Epithelial cell of proximal tubule (primary cell): ENCODE data around the gene KDM3A. TPM values are rescaled to one million over a fixed set of nuclear protein-coding genes. Genes with fewer than 3 reads are reported as not detected.

Experiments used
- DNase-seq: peaks from one replicate; pipeline ENCODE4 v3.0.0-alpha.2; 2011; ENCODE audit warnings: low read depth
- H3K4me3 ChIP-seq: 2 replicates; pipeline ENCODE4 v1.5.1; 2011; ENCODE audit warnings: low read depth, mild to moderate bottlenecking, low read length
- total RNA-seq: library from RNA; depleted of rRNA; stranded (reverse); fragments of >200 nt; gene quantifications from 2 replicates; pipeline ENCODE4 v1.2.3, GENCODE V29; 2015
- TF ChIP-seq, protein P1 (sequence below): conservative IDR thresholded peaks from 2 replicates; pipeline ENCODE4 v1.5.1; 2012; ENCODE audit warnings: low read depth, mild to moderate bottlenecking, low read length

Gene KDM3A
- total RNA-seq, 1 donor from 2014 or later = 14.5 TPM

DNA sequence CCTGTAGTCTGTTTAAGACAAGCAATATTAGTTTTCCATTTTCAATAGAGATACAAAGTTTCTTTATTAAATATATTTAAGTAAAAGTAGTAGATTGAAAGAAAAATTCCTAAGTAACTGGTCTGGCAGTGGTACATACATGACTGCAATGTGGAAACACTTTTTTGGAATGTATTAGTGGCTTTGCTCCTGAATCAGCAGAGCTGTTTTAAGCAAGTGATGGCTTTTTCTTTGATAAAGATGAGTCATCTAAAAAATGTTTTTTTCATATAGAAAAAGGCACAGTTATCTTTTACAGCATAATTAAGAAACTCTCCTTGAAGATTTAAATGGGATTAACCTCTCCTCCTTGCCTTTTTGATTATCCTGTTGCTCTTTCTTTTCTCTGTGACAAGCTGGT, 34.9 kb downstream of the KDM3A start:
- TF ChIP-seq, protein P1, sequence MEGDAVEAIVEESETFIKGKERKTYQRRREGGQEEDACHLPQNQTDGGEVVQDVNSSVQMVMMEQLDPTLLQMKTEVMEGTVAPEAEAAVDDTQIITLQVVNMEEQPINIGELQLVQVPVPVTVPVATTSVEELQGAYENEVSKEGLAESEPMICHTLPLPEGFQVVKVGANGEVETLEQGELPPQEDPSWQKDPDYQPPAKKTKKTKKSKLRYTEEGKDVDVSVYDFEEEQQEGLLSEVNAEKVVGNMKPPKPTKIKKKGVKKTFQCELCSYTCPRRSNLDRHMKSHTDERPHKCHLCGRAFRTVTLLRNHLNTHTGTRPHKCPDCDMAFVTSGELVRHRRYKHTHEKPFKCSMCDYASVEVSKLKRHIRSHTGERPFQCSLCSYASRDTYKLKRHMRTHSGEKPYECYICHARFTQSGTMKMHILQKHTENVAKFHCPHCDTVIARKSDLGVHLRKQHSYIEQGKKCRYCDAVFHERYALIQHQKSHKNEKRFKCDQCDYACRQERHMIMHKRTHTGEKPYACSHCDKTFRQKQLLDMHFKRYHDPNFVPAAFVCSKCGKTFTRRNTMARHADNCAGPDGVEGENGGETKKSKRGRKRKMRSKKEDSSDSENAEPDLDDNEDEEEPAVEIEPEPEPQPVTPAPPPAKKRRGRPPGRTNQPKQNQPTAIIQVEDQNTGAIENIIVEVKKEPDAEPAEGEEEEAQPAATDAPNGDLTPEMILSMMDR = no peak
- no peak overlapping the region for H3K4me3 ChIP-seq
- DNase-seq = no peak

DNA sequence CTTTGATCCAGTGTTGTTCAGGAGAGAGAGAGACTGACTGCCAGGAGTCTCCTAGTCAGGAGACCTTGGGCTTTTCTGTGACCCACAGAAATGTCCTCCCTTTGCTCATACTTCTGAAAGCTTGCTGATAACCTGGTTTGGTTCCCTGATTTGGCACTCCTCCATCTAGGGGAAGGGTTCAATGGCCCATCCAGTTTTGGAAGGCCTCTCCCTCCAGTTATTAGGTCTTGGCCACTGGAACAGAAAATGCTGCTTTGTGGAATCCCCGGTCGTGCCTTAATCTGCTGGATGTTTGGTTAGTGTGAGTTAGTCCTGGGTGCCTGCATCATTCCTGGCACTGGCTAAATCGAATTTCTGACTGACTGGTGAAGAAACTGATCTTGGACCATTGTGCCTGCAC, 35.7 kb downstream of the KDM3A start:
- DNase-seq = peak; percentile 4
- no peak overlapping the region for H3K4me3 ChIP-seq
- TF ChIP-seq, protein P1 = no peak

DNA sequence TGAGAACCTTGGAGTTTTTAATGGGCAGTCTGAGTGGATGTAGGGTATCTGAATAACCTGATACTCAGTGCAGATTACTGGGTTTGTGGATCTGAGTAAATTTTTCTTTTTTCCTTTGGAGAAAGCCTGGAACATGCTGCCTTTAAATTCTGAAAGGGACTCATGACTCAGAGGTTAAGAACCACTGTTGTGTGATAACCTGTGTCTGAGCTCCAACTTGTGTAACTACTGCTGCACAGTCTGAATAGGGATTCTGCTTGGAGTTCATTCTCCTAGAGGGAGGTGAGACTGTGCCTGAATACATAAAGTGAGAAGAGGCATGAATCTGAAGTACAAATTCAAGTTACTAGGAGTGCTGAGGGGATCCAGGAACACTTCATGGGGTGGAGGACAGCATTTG, 36.2 kb downstream of the KDM3A start:
- DNase-seq = peak; percentile 26
- no peak overlapping the region for H3K4me3 ChIP-seq
- TF ChIP-seq, protein P1 = no peak

DNA sequence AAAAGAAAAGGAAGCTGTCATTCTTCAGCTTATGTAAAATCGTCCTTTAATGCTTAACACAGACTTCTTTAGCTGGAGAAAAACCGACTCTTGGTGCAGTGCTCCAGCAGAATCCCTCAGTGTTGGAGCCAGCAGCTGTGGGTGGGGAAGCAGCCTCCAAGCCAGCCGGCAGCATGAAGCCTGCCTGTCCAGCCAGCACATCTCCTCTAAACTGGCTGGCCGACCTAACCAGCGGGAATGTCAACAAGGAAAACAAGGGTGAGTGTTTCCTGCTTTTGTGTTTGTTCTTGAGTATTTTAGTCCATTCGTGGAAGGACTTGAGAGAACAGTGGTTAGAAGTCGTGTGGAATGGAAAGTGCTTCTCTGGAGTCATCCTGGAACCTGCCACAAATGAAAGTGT, 38.9 kb downstream of the KDM3A start:
- TF ChIP-seq, protein P1 = no peak
- DNase-seq = no peak
- H3K4me3 ChIP-seq = no peak overlapping the region

DNA sequence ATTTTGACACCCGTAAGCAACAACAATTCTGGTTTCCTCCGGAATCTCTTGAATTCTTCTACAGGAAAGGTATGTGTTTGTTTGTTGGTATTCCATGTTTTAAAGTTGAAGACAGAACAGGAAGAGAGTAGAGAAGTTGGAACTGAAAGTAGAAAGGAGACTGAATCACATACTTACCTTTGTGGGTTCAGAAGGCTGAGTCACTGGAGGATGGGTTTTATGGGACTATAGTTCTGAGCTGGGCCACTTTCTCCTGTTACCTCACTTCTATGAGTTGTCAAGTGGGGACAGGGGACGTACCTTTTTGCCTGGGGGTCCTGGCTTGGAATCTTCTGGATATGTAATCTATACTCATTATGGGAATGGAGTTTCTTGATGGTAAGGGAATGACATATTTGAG, 40.9 kb downstream of the KDM3A start:
- H3K4me3 ChIP-seq = no peak overlapping the region
- TF ChIP-seq, protein P1 = no peak
- DNase-seq = no peak

DNA sequence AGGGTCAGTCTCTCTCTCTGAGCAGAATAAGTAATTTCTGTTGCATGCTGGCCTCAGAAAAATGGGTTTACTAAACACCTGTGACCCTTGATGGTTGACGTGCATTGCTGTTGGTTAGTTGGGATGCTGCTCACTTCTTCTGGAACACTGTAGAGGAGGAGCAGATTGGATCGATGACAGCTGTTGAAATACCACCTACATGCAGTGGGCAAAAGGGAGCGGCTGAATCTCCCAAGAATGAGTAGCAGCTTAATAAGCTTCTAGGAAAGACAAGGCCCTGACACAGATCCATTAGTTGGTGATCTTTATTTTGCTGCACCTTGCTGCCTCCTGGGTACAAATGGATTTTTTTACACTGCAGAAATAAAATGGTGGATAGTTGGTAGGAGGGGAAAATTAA, 43.2 kb downstream of the KDM3A start:
- TF ChIP-seq, protein P1 = no peak
- no peak for DNase-seq
- H3K4me3 ChIP-seq = no peak overlapping the region

DNA sequence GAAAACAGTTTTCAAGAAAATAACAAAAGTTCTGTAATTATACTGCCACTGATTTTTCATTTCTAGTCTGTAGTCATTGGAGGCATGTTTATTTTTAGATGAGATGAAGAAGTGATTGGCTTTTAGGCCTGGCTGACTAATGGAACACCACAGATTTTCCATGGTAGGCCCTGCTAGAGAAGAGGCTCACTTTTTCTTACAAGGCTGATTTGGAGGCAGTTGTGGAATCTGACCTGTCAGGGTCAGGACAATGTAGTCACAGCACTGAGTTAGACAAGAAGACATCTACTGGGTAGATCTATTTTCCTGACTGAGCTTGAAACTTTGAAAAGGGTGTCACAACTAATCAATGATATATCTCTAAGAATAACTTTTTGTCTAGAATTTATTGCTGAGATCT, 43.9 kb downstream of the KDM3A start:
- TF ChIP-seq, protein P1 = no peak
- no peak overlapping the region for H3K4me3 ChIP-seq
- DNase-seq = no peak
